ENCODE measurements around the gene FARP2. TPM values are rescaled to one million over a fixed set of nuclear protein-coding genes. Genes with fewer than 3 reads are reported as not detected.

The FARP2 gene
- total and polyA plus RNA-seq, 2 of the 13 experiments (the other 11 are each of a cell fraction or from before 2014, with no cell fraction given): 28.0 to 45.4 TPM

GRCh38 chr2:241355983-241356870 is at the start of gene FARP2 (continued):
- TF ChIP-seq ZNF607 (CRISPR knock-in tag; IDR thresholded peaks at IDR 0.05; ENCODE audit: borderline replicate concordance) (peak; percentile 73; the same call in 1 of the 2 replicates), NR2F2 (IDR thresholded peaks at IDR 0.05; ENCODE audit: borderline replicate concordance, low read depth) (no peak), ZNF263 (CRISPR knock-in tag; IDR thresholded peaks at IDR 0.05) (no peak; the same call in 1 of the 2 replicates), ZNF660 (CRISPR knock-in tag; IDR thresholded peaks at IDR 0.05; ENCODE audit: borderline replicate concordance, low read depth) (no peak), ZNF430 (CRISPR knock-in tag; IDR thresholded peaks at IDR 0.05) (peak; percentile 55; the same call in 1 of the 2 replicates), REXO4 (CRISPR knock-in tag; IDR thresholded peaks at IDR 0.05; ENCODE audit: borderline replicate concordance) (no peak), ZSCAN20 (CRISPR knock-in tag; IDR thresholded peaks at IDR 0.05; ENCODE audit: borderline replicate concordance) (no peak), MXI1 (IDR thresholded peaks at IDR 0.05; ENCODE audit: borderline replicate concordance, low read depth, low read length) (peak; percentile 75; the same call in 1 of the 3 replicates), ZNF275 (CRISPR knock-in tag; IDR thresholded peaks at IDR 0.05; ENCODE audit: borderline replicate concordance) (no peak), MNT (IDR thresholded peaks at IDR 0.05) (no peak), ZNF652 (CRISPR knock-in tag; IDR thresholded peaks at IDR 0.05; ENCODE audit: borderline replicate concordance, low read depth) (no peak), ZNF781 (CRISPR knock-in tag; IDR thresholded peaks at IDR 0.05; ENCODE audit: borderline replicate concordance, not compliant biosample characterization) (no peak), RARG (CRISPR knock-in tag; IDR thresholded peaks at IDR 0.05; ENCODE audit: low read depth) (no peak), ZNF761 (CRISPR knock-in tag; conservative IDR thresholded peaks at IDR 0.05) (no peak), ZNF609 (CRISPR knock-in tag; IDR thresholded peaks at IDR 0.05; ENCODE audit: borderline replicate concordance) (no peak), TAF15 (IDR thresholded peaks at IDR 0.05; ENCODE audit: low read depth, low read length, poor library complexity, severe bottlenecking) (peak; percentile 3), ZNF619 (CRISPR knock-in tag; IDR thresholded peaks at IDR 0.05) (no peak), FOXK1 (CRISPR knock-in tag; IDR thresholded peaks at IDR 0.05; ENCODE audit: borderline replicate concordance, low read depth) (0 out of 2 replicates have a peak, but pooled peaks have one; percentile 33)

Measured in HepG2 (cell line).